Sigmoid colon (tissue), 7 donors: ENCODE measurements around the gene TSPAN5. TPM values are rescaled to one million over a fixed set of nuclear protein-coding genes. Genes with fewer than 3 reads are reported as not detected.

Experiments
- DNase-seq: peaks from one replicate; pipeline ENCODE4 v3.0.0-alpha.2; 2019
- H3K27ac ChIP-seq, 4 donors: fragments of 200-600 bp; sonication (generic); one replicate each; pipeline ENCODE4 v1.5.1; 2016 to 2019; ENCODE audit warnings: mild to moderate bottlenecking in 1 of 4
- H3K27me3 ChIP-seq, 3 donors: fragments of 200-600 bp; sonication (generic); one replicate each; pipeline ENCODE4 v1.5.1; 2019; ENCODE audit warnings: mild to moderate bottlenecking in 1 of 3
- H3K36me3 ChIP-seq, 4 donors: fragments of 200-600 bp; sonication (generic); one replicate each; pipeline ENCODE4 v1.5.1; 2016 to 2019
- H3K4me1 ChIP-seq, 4 donors: fragments of 200-600 bp; sonication (generic); one replicate each; pipeline ENCODE4 v1.5.1; 2017 to 2019
- H3K4me3 ChIP-seq, 4 donors: fragments of 200-600 bp; sonication (generic); one replicate each; pipeline ENCODE4 v1.5.1; 2017 to 2019; ENCODE audit warnings: mild to moderate bottlenecking in 2 of 4, moderate library complexity in 1 of 4
- H3K9me3 ChIP-seq, 4 donors: fragments of 200-600 bp in 3 of 4; sonication (generic) in 3 of 4; one replicate each; pipeline versions ENCODE4 v1.5.1 to v1.6.1; 2013 to 2019
- EP300 ChIP-seq, 4 donors: sonication (generic); formaldehyde crosslinking; IDR thresholded peaks; one replicate each; pipeline ENCODE4 v1.6.1; 2017; ENCODE audit warnings: antibody characterized with exemption in 4 of 4
- POLR2A ChIP-seq, 2 donors: fragments of 450-650 bp; IDR thresholded peaks; one replicate each; pipeline ENCODE4 v1.6.1; 2016; ENCODE audit warnings: antibody characterized with exemption in 2 of 2, mild to moderate bottlenecking in 2 of 2, moderate library complexity in 2 of 2
- POLR2AphosphoS5 ChIP-seq, 4 donors: sonication (generic); formaldehyde crosslinking; IDR thresholded peaks; one replicate each; pipeline ENCODE4 v1.6.1; 2017; ENCODE audit warnings: antibody characterized with exemption in 4 of 4
- WGBS, 2 donors: extraction: QIAGEN DNeasy Blood & Tissue Kit; methylation state at CpG; one replicate each; pipeline ENCODE4 v1.1.7; 2013; 5-methylcytosine and 5-hydroxymethylcytosine counted together
- intact Hi-C: fragments of 100-400 bp; cut with DNase I; formaldehyde crosslinking; loops from one replicate; pipeline ENCODE4 v1.15.1; 2023
- polyA plus RNA-seq, 3 donors: library from polyadenylated mRNA; stranded (reverse); fragments of 200-250 nt; gene quantifications; one replicate each; pipeline ENCODE4 v1.2.3, GENCODE V29; 2013
- total RNA-seq, 4 donors: library from RNA; depleted of rRNA; stranded (reverse); fragments of >200 nt; gene quantifications; one replicate each; pipeline ENCODE4 v1.1.0, GENCODE V29; 2016
- TF ChIP-seq, protein P1 (sequence below), 4 experiments: fragments of 450-650 bp in 3 of 4; fragments of 200-600 bp in 1 of 4; IDR thresholded peaks; one replicate each; pipeline ENCODE4 v1.5.1; 2016 to 2019; ENCODE audit warnings: antibody characterized with exemption in 4 of 4, mild to moderate bottlenecking in 3 of 4, moderate library complexity in 2 of 4
- donor health status: healthy with polysubstance abuse.
- donor health status: Bipolar disorder and iron deficiency.
- donor health status: healthy.

TSPAN5 gene
- total and polyA plus RNA-seq, 7 donors, result 1.2 to 18.6 (median 11.2) TPM

DNA sequence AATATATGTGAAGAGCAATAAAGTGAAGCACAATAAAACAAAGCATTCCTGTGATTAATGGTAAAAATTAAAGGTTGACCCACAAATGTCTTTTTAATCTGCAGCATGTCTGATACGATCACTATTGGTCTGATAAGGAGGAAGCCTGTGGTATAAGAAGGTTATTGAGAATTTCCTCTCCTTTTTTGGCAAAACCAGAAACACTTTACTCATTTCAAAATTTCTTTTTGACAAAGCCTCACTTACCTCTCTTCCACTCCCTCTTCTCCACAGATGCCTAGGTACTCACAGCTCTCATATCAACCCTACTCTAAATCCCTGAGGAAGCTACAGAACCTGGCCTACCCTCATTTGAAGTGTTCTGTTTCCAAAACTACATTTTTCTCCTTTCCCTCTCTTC lies 56.1 kb downstream of the TSPAN5 start:
- no peaks in the 10 kb centered on the region for H3K36me3 ChIP-seq
- H3K4me1 ChIP-seq, result peaks cover 0 to 5% (median 0%) of the 10 kb centered on the region in 4 donors
- H3K4me3 ChIP-seq, result no peak overlapping the region
- TF ChIP-seq EP300 (IDR thresholded peaks at IDR 0.05) (no peak), POLR2AphosphoS5 (IDR thresholded peaks at IDR 0.05) (no peak), POLR2A (IDR thresholded peaks at IDR 0.05) (no peak)
- TF ChIP-seq, protein P1, sequence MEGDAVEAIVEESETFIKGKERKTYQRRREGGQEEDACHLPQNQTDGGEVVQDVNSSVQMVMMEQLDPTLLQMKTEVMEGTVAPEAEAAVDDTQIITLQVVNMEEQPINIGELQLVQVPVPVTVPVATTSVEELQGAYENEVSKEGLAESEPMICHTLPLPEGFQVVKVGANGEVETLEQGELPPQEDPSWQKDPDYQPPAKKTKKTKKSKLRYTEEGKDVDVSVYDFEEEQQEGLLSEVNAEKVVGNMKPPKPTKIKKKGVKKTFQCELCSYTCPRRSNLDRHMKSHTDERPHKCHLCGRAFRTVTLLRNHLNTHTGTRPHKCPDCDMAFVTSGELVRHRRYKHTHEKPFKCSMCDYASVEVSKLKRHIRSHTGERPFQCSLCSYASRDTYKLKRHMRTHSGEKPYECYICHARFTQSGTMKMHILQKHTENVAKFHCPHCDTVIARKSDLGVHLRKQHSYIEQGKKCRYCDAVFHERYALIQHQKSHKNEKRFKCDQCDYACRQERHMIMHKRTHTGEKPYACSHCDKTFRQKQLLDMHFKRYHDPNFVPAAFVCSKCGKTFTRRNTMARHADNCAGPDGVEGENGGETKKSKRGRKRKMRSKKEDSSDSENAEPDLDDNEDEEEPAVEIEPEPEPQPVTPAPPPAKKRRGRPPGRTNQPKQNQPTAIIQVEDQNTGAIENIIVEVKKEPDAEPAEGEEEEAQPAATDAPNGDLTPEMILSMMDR (IDR thresholded peaks at IDR 0.05), result no peak
- no peak for DNase-seq
- intact Hi-C loops, result no loop called here
- peaks cover 0 to 4% (median 0%) of the 10 kb centered on the region in 4 donors for H3K9me3 ChIP-seq
- H3K27me3 ChIP-seq, result no peaks in the 10 kb centered on the region
- 79 to 82% methylated on average over 1 of the region's 1 CpG for whole genome bisulfite sequencing, 2 donors
- H3K27ac ChIP-seq, result no peak overlapping the region

DNA sequence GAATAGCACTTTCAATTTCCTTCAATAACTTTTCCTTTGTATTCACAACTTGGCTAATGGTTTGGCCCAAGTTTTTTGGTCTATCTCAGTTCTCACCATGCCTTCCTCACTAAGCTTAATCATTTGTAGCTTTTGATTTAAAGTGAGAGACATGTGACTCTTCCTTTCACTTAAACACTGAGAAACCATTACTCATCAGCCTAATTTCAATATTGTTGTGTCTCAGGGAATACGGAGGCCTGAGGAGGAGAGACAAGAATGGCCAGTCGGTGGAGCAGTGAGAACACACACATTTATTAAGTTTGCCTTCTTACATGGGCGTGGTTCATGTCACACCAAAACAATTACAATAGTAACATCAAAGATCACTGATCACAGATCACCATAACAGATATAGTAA lies 56.7 kb downstream of the TSPAN5 start:
- intact Hi-C loops, result no loop called here
- TF ChIP-seq, protein P1 (IDR thresholded peaks at IDR 0.05), result no peak
- no peak for TF ChIP-seq POLR2A (IDR thresholded peaks at IDR 0.05)
- no peak for TF ChIP-seq EP300 (IDR thresholded peaks at IDR 0.05)
- TF ChIP-seq POLR2AphosphoS5 (IDR thresholded peaks at IDR 0.05), result no peak
- 64 to 74% methylated on average over 3 of the region's 3 CpGs for WGBS, 2 donors

DNA sequence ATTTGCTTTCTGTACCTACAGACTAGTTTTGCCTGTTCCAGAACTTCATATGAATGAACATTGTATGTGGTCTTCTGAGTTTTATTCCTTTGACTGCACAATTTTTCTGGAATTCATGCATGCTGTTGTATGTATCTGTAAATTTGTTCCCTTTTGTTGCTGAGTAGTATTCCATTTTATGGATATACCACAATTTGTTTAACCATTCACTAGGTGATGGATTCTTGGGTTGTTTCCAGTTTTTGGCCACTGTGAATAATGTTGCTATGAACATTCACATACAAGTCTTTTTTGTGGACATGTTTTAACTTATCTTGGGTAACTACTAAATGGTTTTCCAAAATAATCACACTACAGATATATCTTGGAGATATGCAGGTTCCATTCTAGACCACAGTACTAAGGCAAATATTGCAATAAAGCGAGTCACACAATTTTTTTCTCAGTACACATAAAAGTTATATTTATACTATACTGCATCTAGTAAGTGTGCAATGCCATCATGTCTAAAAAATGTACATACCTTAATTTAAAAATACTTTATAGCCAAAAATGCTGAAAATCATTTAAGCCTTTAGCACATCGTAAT lies 58.7 kb downstream of the TSPAN5 start:
- Histone ChIP-seq H3K9me3 (peaks cover 0 to 4% (median 0%) of the 10 kb centered on the region in 4 donors), H3K4me1 (no peaks in the 10 kb centered on the region), H3K4me3 (no peak overlapping the region), H3K27ac (no peak overlapping the region), H3K27me3 (no peaks in the 10 kb centered on the region), H3K36me3 (no peaks in the 10 kb centered on the region)
- intact Hi-C loops, result no loop called here
- 79 to 96% methylated on average over 2 of the region's 2 CpGs for WGBS, 2 donors
- DNase-seq, result no peak
- TF ChIP-seq EP300 (IDR thresholded peaks at IDR 0.05) (no peak), POLR2A (IDR thresholded peaks at IDR 0.05) (no peak), POLR2AphosphoS5 (IDR thresholded peaks at IDR 0.05) (no peak)
- TF ChIP-seq, protein P1 (IDR thresholded peaks at IDR 0.05), result no peak

More for the DNA sequence above, 56.7 kb downstream of the TSPAN5 start:
- Histone ChIP-seq H3K36me3 (no peaks in the 10 kb centered on the region), H3K4me1 (peaks cover 0 to 5% (median 0%) of the 10 kb centered on the region in 4 donors), H3K27ac (no peak overlapping the region), H3K9me3 (peaks cover 0 to 4% (median 0%) of the 10 kb centered on the region in 4 donors), H3K27me3 (no peaks in the 10 kb centered on the region), H3K4me3 (no peak overlapping the region)
- no peak for DNase-seq

DNA sequence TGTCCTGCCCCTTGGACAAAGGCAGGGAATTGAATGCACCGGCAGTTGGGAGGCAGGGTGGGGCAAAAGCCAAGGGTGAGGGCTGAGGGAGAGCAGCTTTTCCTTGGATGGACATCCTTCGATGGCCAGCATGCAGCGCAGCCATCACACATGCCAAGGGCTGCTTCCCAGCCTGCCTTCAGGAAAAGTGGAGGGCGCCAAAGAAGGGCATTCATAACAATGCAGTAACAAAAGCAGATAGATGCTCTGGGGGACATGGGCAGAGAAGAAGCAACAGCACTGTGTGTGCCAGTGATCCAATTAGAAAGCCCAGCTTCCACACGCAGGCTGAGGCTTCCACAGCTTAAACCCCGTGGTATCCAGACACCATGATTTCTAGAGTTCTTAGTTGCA lies 71.5 kb downstream of the TSPAN5 start:
- DNase-seq, result no peak
- Histone ChIP-seq H3K9me3 (no peaks in the 10 kb centered on the region), H3K4me3 (no peak overlapping the region), H3K27me3 (no peaks in the 10 kb centered on the region), H3K4me1 (peaks cover 0 to 14% (median 8%) of the 10 kb centered on the region in 4 donors), H3K36me3 (no peaks in the 10 kb centered on the region), H3K27ac (no peak overlapping the region)
- intact Hi-C loops, result no loop called here
- WGBS, 2 donors, result 85 to 93% methylated on average over 6 of the region's 6 CpGs
- no peak for TF ChIP-seq POLR2AphosphoS5 (IDR thresholded peaks at IDR 0.05)
- TF ChIP-seq, protein P1 (IDR thresholded peaks at IDR 0.05), result no peak
- TF ChIP-seq POLR2A (IDR thresholded peaks at IDR 0.05), result no peak
- TF ChIP-seq EP300 (IDR thresholded peaks at IDR 0.05), result no peak
